IMR-90 (cell line): ENCODE data around the gene TRPM3. TPM values are rescaled to one million over a fixed set of nuclear protein-coding genes. Genes with fewer than 3 reads are reported as not detected.

ENCODE experiments used
- ATAC-seq: fragments of 200-7000 bp; cut with Tn5 transposase; 2 replicates; pipeline ENCODE4 v1.9.1; 2020; ENCODE audit warnings: low read depth, mild to moderate bottlenecking, moderate library complexity
- BruUV-seq: library from RNA; stranded (reverse); fragments of 400-500 nt; replicated peaks from 2 replicates; lab custom pipeline; 2021; lab: Mats Ljungman, UMichigan
- CTCF ChIA-PET: fragments of 300-600 bp; formaldehyde crosslinking; extraction: SDS; loops from one replicate; lab custom pipeline; 2021; ENCODE audit warnings: antibody characterized with exemption; lab: Yijun Ruan, JAX
- POLR2A ChIA-PET: fragments of 300-600 bp; sonication (Branson Sonifier 250); formaldehyde crosslinking; loops from one replicate; lab custom pipeline; 2022; ENCODE audit warnings: antibody characterized with exemption; ENCODE audit not compliant: unreplicated experiment; lab: Charles Lee
- DNase-seq: peaks from one replicate; pipeline ENCODE4 v3.0.0; 2013
- H2AFZ ChIP-seq: replicated peaks from 2 replicates; pipeline ENCODE3; 2013; ENCODE audit warnings: low read length, mild to moderate bottlenecking; ENCODE audit not compliant: poor library complexity
- H2AK5ac ChIP-seq: 2 replicates; pipeline ENCODE4 v1.6.1; 2013; ENCODE audit warnings: low read depth, low read length, inconsistent platforms
- H2AK9ac ChIP-seq: replicated peaks from 2 replicates; pipeline ENCODE3; 2013; ENCODE audit warnings: mild to moderate bottlenecking, low read depth, low read length, moderate library complexity; ENCODE audit not compliant: poor library complexity
- H2BK120ac ChIP-seq: 2 replicates; pipeline ENCODE4 v1.6.1; 2013; ENCODE audit warnings: low read depth, low read length, inconsistent platforms
- H2BK15ac ChIP-seq: 3 replicates; pipeline ENCODE4 v1.6.1; 2013; ENCODE audit warnings: low read depth, low read length, inconsistent platforms
- H2BK20ac ChIP-seq: 2 replicates; pipeline ENCODE4 v1.6.1; 2013; ENCODE audit warnings: low read depth, mild to moderate bottlenecking, inconsistent platforms, low read length, moderate library complexity
- H2BK5ac ChIP-seq: 2 replicates; pipeline ENCODE4 v1.6.1; 2013; ENCODE audit warnings: mild to moderate bottlenecking, low read depth, low read length, inconsistent platforms; ENCODE audit not compliant: poor library complexity, severe bottlenecking
- H3K14ac ChIP-seq: replicated peaks from 2 replicates; pipeline ENCODE4 v1.6.1; 2013; ENCODE audit warnings: low read depth, low read length, inconsistent platforms
- H3K18ac ChIP-seq: 2 replicates; pipeline ENCODE4 v1.6.1; 2013; ENCODE audit warnings: low read depth, low read length, control low read depth
- H3K23ac ChIP-seq: 2 replicates; pipeline ENCODE4 v1.6.1; 2013; ENCODE audit warnings: low read depth, low read length, inconsistent platforms
- H3K27ac ChIP-seq: 2 replicates; pipeline ENCODE4 v1.5.1; 2013; ENCODE audit warnings: mild to moderate bottlenecking, control low read depth, low read length; ENCODE audit not compliant: insufficient read depth
- H3K27me3 ChIP-seq: 2 replicates; pipeline ENCODE4 v1.6.1; 2013; ENCODE audit warnings: low read length; ENCODE audit not compliant: control insufficient read depth, insufficient read depth
- H3K36me3 ChIP-seq: 2 replicates; pipeline ENCODE4 v1.6.1; 2013; ENCODE audit warnings: low read length, mixed read lengths; ENCODE audit not compliant: control insufficient read depth, insufficient read depth
- H3K4ac ChIP-seq: 2 replicates; pipeline ENCODE4 v1.6.1; 2013; ENCODE audit warnings: low read depth, low read length, inconsistent platforms
- H3K4me1 ChIP-seq: 2 replicates; pipeline ENCODE4 v1.6.1; 2013; ENCODE audit warnings: low read length, mixed read lengths; ENCODE audit not compliant: control insufficient read depth, insufficient read depth
- H3K4me2 ChIP-seq: 2 replicates; pipeline ENCODE4 v1.6.1; 2013; ENCODE audit warnings: low read depth, mild to moderate bottlenecking, control low read depth, low read length, moderate library complexity
- H3K4me3 ChIP-seq: 2 replicates; pipeline ENCODE4 v1.5.1; 2013; ENCODE audit warnings: low read depth, mild to moderate bottlenecking, control low read depth, low read length, moderate library complexity; ENCODE audit not compliant: insufficient read depth
- H3K56ac ChIP-seq: 2 replicates; pipeline ENCODE4 v1.6.1; 2013; ENCODE audit warnings: low read length, inconsistent platforms; ENCODE audit not compliant: insufficient read depth; ENCODE audit errors: extremely low read depth
- H3K79me1 ChIP-seq, 2 experiments: 2 replicates each; pipeline ENCODE4 v1.6.1; 2013; ENCODE audit warnings: low read length in 2 of 2, inconsistent platforms in 1 of 2, low read depth in 1 of 2
- H3K9ac ChIP-seq: 2 replicates; pipeline ENCODE4 v1.6.1; 2013; ENCODE audit warnings: low read depth, low read length, control low read depth
- H3K9me1 ChIP-seq: 2 replicates; pipeline ENCODE4 v1.6.1; 2013; ENCODE audit warnings: low read length, inconsistent platforms; ENCODE audit not compliant: insufficient read depth
- H3K9me3 ChIP-seq: 2 replicates; pipeline ENCODE4 v1.6.1; 2013; ENCODE audit warnings: low read length; ENCODE audit not compliant: control insufficient read depth, insufficient read depth
- H4K20me1 ChIP-seq: 2 replicates; pipeline ENCODE4 v1.6.1; 2013; ENCODE audit warnings: low read length, inconsistent platforms; ENCODE audit not compliant: insufficient read depth
- H4K5ac ChIP-seq: 2 replicates; pipeline ENCODE4 v1.6.1; 2013; ENCODE audit warnings: mild to moderate bottlenecking, low read depth, low read length, control low read depth
- H4K8ac ChIP-seq, 2 experiments: 2 replicates each; pipeline ENCODE4 v1.6.1; 2013; ENCODE audit warnings: low read depth in 2 of 2, low read length in 2 of 2, control low read depth in 1 of 2, inconsistent platforms in 1 of 2
- H4K91ac ChIP-seq: 2 replicates; pipeline ENCODE4 v1.6.1; 2013; ENCODE audit warnings: low read depth, low read length, inconsistent platforms; ENCODE audit not compliant: insufficient read depth
- MXI1 ChIP-seq: IDR thresholded peaks from 2 replicates; pipeline ENCODE4 v1.6.1; 2012; ENCODE audit warnings: low read depth, mild to moderate bottlenecking, low read length, moderate library complexity, borderline replicate concordance
- WGBS, 2 experiments: methylation state at CpG; one replicate each; pipeline versions ENCODE4 v1.1.5 to v1.1.7; 2013; ENCODE audit warnings: missing lambda C conversion rate in 2 of 2; ENCODE audit not compliant: insufficient read length in 1 of 2; ENCODE audit errors: extremely low coverage in 2 of 2; 5-methylcytosine and 5-hydroxymethylcytosine counted together
- dilution Hi-C: fragments of 300-500 bp; cut with HindIII; formaldehyde crosslinking; loops from one replicate; pipeline ENCODE4 v1.14.3; 2018; ENCODE audit warnings: low sequenced_read_pairs; ENCODE audit not compliant: unreplicated experiment
- in situ Hi-C: fragments of 300-500 bp; cut with MboI; formaldehyde crosslinking; loops from 3 replicates; pipeline ENCODE4 v1.14.3; 2019; ENCODE audit warnings: low sequenced_read_pairs, inconsistent platforms, mixed read lengths
- intact Hi-C: fragments of 100-400 bp; cut with micrococcal nuclease; formaldehyde crosslinking; loops from 2 replicates; pipeline ENCODE4 v1.10.0; 2022
- polyA plus RNA-seq, 3 experiments: library from polyadenylated mRNA; depleted of rRNA; stranded (reverse); fragments of >200 nt; gene quantifications; 2 replicates each; pipeline ENCODE4 v1.2.3, GENCODE V29; 2012; ENCODE audit warnings: low replicate concordance in 1 of 3
- total RNA-seq: library from RNA; depleted of rRNA; stranded (reverse); fragments of >200 nt; gene quantifications from 2 replicates; pipeline ENCODE4 v1.2.3, GENCODE V29; 2012
- TF ChIP-seq, protein P1 (sequence below): fragments of 150-350 bp; IDR thresholded peaks from 2 replicates; pipeline ENCODE4 v1.6.1; 2016; ENCODE audit warnings: low read depth, mild to moderate bottlenecking, low read length, moderate library complexity, borderline replicate concordance

Gene TRPM3
- total and polyA plus RNA-seq, 2 of the 4 experiments (the other 2 are of a cell fraction): not detected

DNA sequence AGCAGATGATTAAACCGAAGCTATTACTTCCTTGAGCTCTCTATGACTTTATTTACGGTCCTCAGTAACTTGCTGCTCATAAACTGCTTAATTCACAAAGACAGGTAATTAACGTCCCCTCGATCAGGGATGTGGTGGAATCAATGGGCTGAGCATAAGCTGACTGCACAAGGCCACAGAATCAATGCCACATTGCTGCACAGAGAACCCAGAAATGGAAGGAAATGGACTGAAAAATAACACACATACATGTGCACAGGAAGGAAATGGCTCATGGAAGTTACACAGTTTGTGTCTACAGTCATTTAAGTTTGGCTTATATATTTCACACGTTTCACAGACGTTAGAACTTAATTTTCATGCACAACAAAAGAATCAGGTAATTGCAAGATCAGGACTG lies 588.7 kb downstream of the TRPM3 start:
- intact Hi-C loops: no loop called here
- ChIA-PET CTCF (no interaction called here), POLR2A (no interaction called here)
- Histone ChIP-seq H3K27ac (no peak overlapping the region), H3K23ac (no peak overlapping the region), H3K56ac (no peak overlapping the region), H2AK5ac (peak overlapping the region; percentile 70; the same call in 1 of the 2 replicates), H4K5ac (peak overlapping the region; percentile 73; the same call in 1 of the 2 replicates), H4K91ac (peak overlapping the region; percentile 71; the same call in 1 of the 2 replicates), H2BK15ac (0 out of 3 replicates have a peak overlapping the region, but pooled peaks have one; percentile 36), H3K4me2 (no peak overlapping the region), H3K79me1 (no peaks in the 10 kb centered on the region), H3K9ac (no peak overlapping the region), H2AFZ (no peak overlapping the region), H3K9me1 (peaks cover 6% of the 10 kb centered on the region; the same call in 1 of the 2 replicates), H2BK5ac (no peak overlapping the region), H3K4me3 (no peak overlapping the region), H2AK9ac (no peak overlapping the region), H3K18ac (no peak overlapping the region), H3K4ac (peak overlapping the region; percentile 46; the same call in 1 of the 2 replicates), H2BK120ac (peak overlapping the region; percentile 55), H4K20me1 (no peaks in the 10 kb centered on the region), H3K36me3 (no peaks in the 10 kb centered on the region), H2BK20ac (peak overlapping the region; percentile 58), H3K9me3 (no peaks in the 10 kb centered on the region), H4K8ac (no peak overlapping the region), H3K14ac (peak overlapping the region; percentile 76), H3K4me1 (peaks cover 5% of the 10 kb centered on the region), H3K27me3 (no peaks in the 10 kb centered on the region)
- no peak for ATAC-seq
- no CpG with 5 or more reads among the region's 6 CpGs for WGBS, 2 experiments
- no peak for DNase-seq
- in situ Hi-C loops: no loop called here
- no TSS peak for BruUV-seq
- TF ChIP-seq, protein P1, sequence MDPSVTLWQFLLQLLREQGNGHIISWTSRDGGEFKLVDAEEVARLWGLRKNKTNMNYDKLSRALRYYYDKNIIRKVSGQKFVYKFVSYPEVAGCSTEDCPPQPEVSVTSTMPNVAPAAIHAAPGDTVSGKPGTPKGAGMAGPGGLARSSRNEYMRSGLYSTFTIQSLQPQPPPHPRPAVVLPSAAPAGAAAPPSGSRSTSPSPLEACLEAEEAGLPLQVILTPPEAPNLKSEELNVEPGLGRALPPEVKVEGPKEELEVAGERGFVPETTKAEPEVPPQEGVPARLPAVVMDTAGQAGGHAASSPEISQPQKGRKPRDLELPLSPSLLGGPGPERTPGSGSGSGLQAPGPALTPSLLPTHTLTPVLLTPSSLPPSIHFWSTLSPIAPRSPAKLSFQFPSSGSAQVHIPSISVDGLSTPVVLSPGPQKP: no peak
- no peak for TF ChIP-seq MXI1
- dilution Hi-C loops: no loop called here
